B cell (primary cell): ENCODE measurements around the gene WNT11. TPM values are rescaled to one million over a fixed set of nuclear protein-coding genes. Genes with fewer than 3 reads are reported as not detected.

ENCODE experiments used
- ATAC-seq: fragments of 200-7000 bp; cut with Tn5 transposase; one replicate; pipeline ENCODE4 v1.10.0; 2021; ENCODE audit warnings: low read depth, mild to moderate bottlenecking, moderate number of reproducible peaks, moderate library complexity
- CTCF ChIA-PET: fragments of 350-600 bp; sonication (Branson Sonifier 250); formaldehyde crosslinking; loops from one replicate; lab custom pipeline; 2021; ENCODE audit warnings: antibody characterized with exemption, inconsistent platforms; lab: Charles Lee
- POLR2A ChIA-PET: fragments of 350-600 bp; sonication (Branson Sonifier 250); formaldehyde crosslinking; loops from one replicate; lab custom pipeline; 2021; ENCODE audit warnings: antibody characterized with exemption; lab: Charles Lee
- DNase-seq: peaks from one replicate; pipeline ENCODE4 v3.0.0; 2013
- H2AFZ ChIP-seq: 2 replicates; pipeline ENCODE4 v1.6.1; 2012; ENCODE audit warnings: mild to moderate bottlenecking, low read depth, low read length; ENCODE audit not compliant: insufficient read depth, poor library complexity, severe bottlenecking
- H3K27ac ChIP-seq, 2 donors: 1 replicate in 1 of 2; 2 replicates in 1 of 2; pipeline ENCODE4 v1.5.1; 2012 to 2013; ENCODE audit warnings: low read length in 2 of 2, mild to moderate bottlenecking in 2 of 2, moderate library complexity in 1 of 2
- H3K27me3 ChIP-seq, 4 experiments: fragments of 200-600 bp in 1 of 4; sonication (generic) in 1 of 4; replicated peaks in 1 of 4; 1 replicate in 2 of 4; 2 replicates in 2 of 4; pipeline versions ENCODE4 v1.6.1 to v1.7.0; 2013 to 2016; ENCODE audit warnings: low read length in 3 of 4, mild to moderate bottlenecking in 2 of 4, mixed read lengths in 1 of 4, moderate library complexity in 1 of 4; ENCODE audit not compliant: insufficient read depth in 4 of 4, control insufficient read depth in 3 of 4; ENCODE audit errors: control extremely low read depth in 1 of 4
- H3K36me3 ChIP-seq, 2 experiments: replicated peaks in 1 of 2; 1 replicate in 1 of 2; 2 replicates in 1 of 2; pipeline versions ENCODE4 v1.6.1 to v1.7.1; 2013; ENCODE audit warnings: low read length in 1 of 2; ENCODE audit not compliant: insufficient read depth in 2 of 2, control insufficient read depth in 1 of 2; ENCODE audit errors: control extremely low read depth in 1 of 2, extremely low read depth in 1 of 2
- H3K4me1 ChIP-seq, 2 donors: fragments of 200-600 bp in 1 of 2; sonication (generic) in 1 of 2; 1 replicate in 1 of 2; 2 replicates in 1 of 2; pipeline versions ENCODE4 v1.5.1 to v1.6.1; 2013 to 2017; ENCODE audit warnings: low read length in 2 of 2; ENCODE audit not compliant: control insufficient read depth in 2 of 2, insufficient read depth in 2 of 2
- H3K4me2 ChIP-seq: replicated peaks from 2 replicates; pipeline ENCODE3; 2012; ENCODE audit warnings: mild to moderate bottlenecking, low read depth, low read length; ENCODE audit not compliant: poor library complexity, severe bottlenecking
- H3K4me3 ChIP-seq, 5 experiments: fragments of 200-600 bp in 1 of 5; sonication (generic) in 1 of 5; 1 replicate in 3 of 5; 2 replicates in 2 of 5; pipeline versions ENCODE4 v1.5.1 to v1.7.0; 2011 to 2016; ENCODE audit warnings: low read length in 4 of 5, mild to moderate bottlenecking in 4 of 5, low read depth in 2 of 5, control low read depth in 1 of 5, moderate library complexity in 1 of 5; ENCODE audit not compliant: insufficient read depth in 1 of 5; ENCODE audit errors: control extremely low read depth in 1 of 5, extremely low read depth in 1 of 5
- H3K79me2 ChIP-seq: fragments of 200-600 bp; sonication (generic); one replicate; pipeline ENCODE4 v1.6.0; 2016; ENCODE audit warnings: low read length; ENCODE audit not compliant: control insufficient read depth, insufficient read depth
- H3K9ac ChIP-seq: fragments of 200-600 bp; sonication (generic); 2 replicates; pipeline ENCODE4 v1.6.1; 2017; ENCODE audit warnings: mild to moderate bottlenecking, low read length, moderate library complexity
- H3K9me3 ChIP-seq, 3 donors: one replicate each; pipeline versions ENCODE4 v1.6.1 to v1.7.1; 2013; ENCODE audit warnings: low read length in 2 of 3; ENCODE audit not compliant: control insufficient read depth in 2 of 3, insufficient read depth in 1 of 3; ENCODE audit errors: control extremely low read depth in 1 of 3
- H4K20me1 ChIP-seq: 2 replicates; pipeline ENCODE4 v1.6.0; 2012; ENCODE audit warnings: mild to moderate bottlenecking, low read length; ENCODE audit not compliant: insufficient read depth, control insufficient read depth, poor library complexity, severe bottlenecking
- H3K27ac Mint-ChIP-seq: one replicate; pipeline ENCODE4 v1.8.0; 2021; ENCODE audit warnings: mixed read lengths
- H3K27me3 Mint-ChIP-seq: one replicate; pipeline ENCODE4 v1.8.0; 2021; ENCODE audit warnings: mixed read lengths
- H3K4me1 Mint-ChIP-seq: one replicate; pipeline ENCODE4 v1.8.0; 2021; ENCODE audit warnings: mixed read lengths
- H3K4me3 Mint-ChIP-seq: one replicate; pipeline ENCODE4 v1.8.0; 2021; ENCODE audit warnings: mixed read lengths
- H3K9me3 Mint-ChIP-seq: one replicate; pipeline ENCODE4 v1.8.0; 2022; ENCODE audit warnings: mixed read lengths; ENCODE audit not compliant: insufficient read depth
- CTCF ChIP-seq: fragments of 200-600 bp; IDR thresholded peaks from one replicate; pipeline ENCODE4 v1.8.0; 2022; ENCODE audit warnings: antibody characterized with exemption, mild to moderate bottlenecking
- EZH2 ChIP-seq: IDR thresholded peaks from 2 replicates; pipeline ENCODE4 v1.6.1; 2012; ENCODE audit warnings: borderline replicate concordance, low read depth, mild to moderate bottlenecking, moderate library complexity, low read length; ENCODE audit not compliant: insufficient read depth, poor library complexity, severe bottlenecking
- WGBS: methylation state at CpG from one replicate; pipeline ENCODE4 v1.1.5; 2013; ENCODE audit warnings: missing lambda C conversion rate; ENCODE audit not compliant: insufficient coverage; 5-methylcytosine and 5-hydroxymethylcytosine counted together
- intact Hi-C: fragments of 100-400 bp; cut with micrococcal nuclease; formaldehyde crosslinking; loops from one replicate; pipeline ENCODE4 v1.10.0; 2022
- polyA plus RNA-seq: library from polyadenylated mRNA; depleted of rRNA; stranded (reverse); fragments of >200 nt; gene quantifications from 2 replicates; pipeline ENCODE4 v1.2.3, GENCODE V29; 2012
- total RNA-seq, 2 donors: library from RNA; stranded (reverse); fragments of 120-200 nt in 1 of 2; gene quantifications; 1 replicate in 1 of 2; 2 replicates in 1 of 2; pipeline versions ENCODE4 v1.2.3 to v1.2.4, GENCODE V29; 2013 to 2022

Gene WNT11
- total and polyA plus RNA-seq, 2 donors (not counting 1 experiment from before 2014, with no cell fraction given), result 0.39 TPM; not detected in 1

DNA sequence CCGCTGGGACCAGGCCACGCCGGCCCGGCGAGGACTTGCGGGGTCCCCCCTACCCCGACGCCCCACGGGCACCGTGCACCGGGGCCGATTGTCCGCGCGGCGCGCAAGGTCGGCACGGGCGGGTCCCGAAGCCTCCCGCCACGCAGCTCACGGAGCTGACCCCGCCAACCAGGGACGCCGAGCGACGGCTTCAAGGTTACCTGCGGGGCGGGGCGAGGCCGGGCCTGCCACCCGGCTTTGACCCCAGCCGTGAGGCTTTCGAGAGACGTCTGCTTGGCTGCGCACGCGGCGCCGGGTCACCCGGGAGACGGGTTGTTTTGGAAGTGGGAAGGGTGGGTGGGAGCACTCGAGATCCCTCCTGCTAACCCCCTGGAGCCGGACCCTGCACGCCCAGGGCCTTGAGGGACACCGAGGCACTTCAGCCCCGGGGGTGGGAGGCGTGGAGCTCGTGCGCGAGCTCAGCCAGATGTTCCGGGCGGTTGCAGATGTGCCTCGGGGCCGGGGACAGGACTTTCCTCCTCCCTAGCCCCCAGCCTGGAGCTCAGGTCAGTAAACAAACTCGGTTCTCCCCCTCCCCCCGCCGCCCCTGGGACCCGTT, 3.2 kb upstream of the WNT11 start:
- intact Hi-C loops, result loop anchor here (5.0 kb wide), 2 partner anchors 303 to 463 kb away; partner anchors contain the start of gene LRRC32
- no peaks in the 10 kb centered on the region for H3K36me3 ChIP-seq

More for the DNA sequence above, 3.2 kb upstream of the WNT11 start:
- H3K27ac ChIP-seq, result no peak overlapping the region
- peak overlapping the region; percentile 73 for H2AFZ ChIP-seq
- whole genome bisulfite sequencing, result under 1% methylated on average over 60 of the region's 61 CpGs
- ATAC-seq (no peak), DNase-seq (peak; percentile 61)
- no peaks in the 10 kb centered on the region for H3K79me2 ChIP-seq
- H3K4me3 ChIP-seq, result peak overlapping the region in 4 of 5 experiments; percentile 56 to 82 (median 66)
- peak overlapping the region; percentile 71 for H3K9ac ChIP-seq
- TF ChIP-seq EZH2 (peak; percentile 9), CTCF (no peak)
- peaks cover 19% of the 10 kb centered on the region for H4K20me1 ChIP-seq
- H3K9me3 ChIP-seq, result peaks cover 0 to 23% (median 0%) of the 10 kb centered on the region in 3 donors
- Mint-ChIP-seq H3K27ac (no peak overlapping the region), H3K4me1 (peaks cover 24% of the 10 kb centered on the region), H3K4me3 (peak overlapping the region; percentile 92), H3K27me3 (peaks cover 41% of the 10 kb centered on the region), H3K9me3 (no peaks in the 10 kb centered on the region)
- peaks cover 0 to 65% (median 38%) of the 10 kb centered on the region in 4 experiments for H3K27me3 ChIP-seq
- H3K4me1 ChIP-seq, result peaks cover 47 to 56% of the 10 kb centered on the region in 2 donors
- peak overlapping the region; percentile 99 for H3K4me2 ChIP-seq
- ChIA-PET POLR2A (interaction anchor here (0.6 to 1.0 kb wide), 2 partner anchors 25 to 375 kb away, joined by 3 to 5 read pairs; no protein-coding TSS in a partner anchor), CTCF (interaction anchor here (0.8 to 5.2 kb wide), 20 partner anchors 10 to 465 kb away, joined by 3 to 144 read pairs (median 4); no protein-coding TSS in a partner anchor)
